ENCODE data around the gene TBC1D22A. TPM values are rescaled to one million over a fixed set of nuclear protein-coding genes. Genes with fewer than 3 reads are reported as not detected.

The TBC1D22A gene
- total and polyA plus RNA-seq, 8 donors = 13.3 to 53.1 (median 21.5) TPM

- TF ChIP-seq EP300 (IDR thresholded peaks at IDR 0.05) = no peak
- peak in 4 of 7 experiments; percentile 6 to 20 (median 9) for TF ChIP-seq CTCF (IDR thresholded peaks at IDR 0.05)
- WGBS, 5 donors = 55 to 73% (median 72%) methylated on average over 17 of the region's 17 CpGs
- intact Hi-C loops (cut with DNase I; ENCODE audit: low total_unique reads) = no loop called here
- H3K9me3 ChIP-seq = no peaks in the 10 kb centered on the region
- H3K27me3 ChIP-seq = no peaks in the 10 kb centered on the region
- H3K27ac ChIP-seq = no peak overlapping the region
- peaks cover 0 to 18% (median 12%) of the 10 kb centered on the region in 4 donors for H3K36me3 ChIP-seq
- peak overlapping the region in 3 of 4 donors; percentile 9 to 21 (median 18) for H3K4me3 ChIP-seq
- DNase-seq = peak in 1 of 2 donors; percentile 69
- H3K4me1 ChIP-seq = peaks cover 0 to 28% (median 9%) of the 10 kb centered on the region in 4 donors
Measured at GRCh38 chr22:46845296-46846149, 83.1 kb downstream of the TBC1D22A start.

- intact Hi-C loops (cut with DNase I; ENCODE audit: low total_unique reads) = no loop called here
- TF ChIP-seq POLR2A (IDR thresholded peaks at IDR 0.05) = no peak
- no peak for TF ChIP-seq CTCF (IDR thresholded peaks at IDR 0.05)
- TF ChIP-seq EP300 (IDR thresholded peaks at IDR 0.05) = no peak
- TF ChIP-seq POLR2AphosphoS5 (IDR thresholded peaks at IDR 0.05) = no peak
- H3K27me3 ChIP-seq = no peaks in the 10 kb centered on the region
- peaks cover 0 to 28% (median 9%) of the 10 kb centered on the region in 4 donors for H3K4me1 ChIP-seq
- no peak overlapping the region for H3K27ac ChIP-seq
- H3K36me3 ChIP-seq = peaks cover 0 to 26% (median 19%) of the 10 kb centered on the region in 4 donors
- WGBS, 5 donors = 80 to 88% (median 85%) methylated on average over 17 of the region's 17 CpGs
- H3K9me3 ChIP-seq = no peaks in the 10 kb centered on the region
- H3K4me3 ChIP-seq = no peak overlapping the region
- DNase-seq = no peak
Measured at GRCh38 chr22:46846150-46846831, 83.8 kb downstream of the TBC1D22A start.

GRCh38 chr22:46846832-46847355 lies 84.4 kb downstream of the TBC1D22A start:
- intact Hi-C loops (cut with DNase I; ENCODE audit: low total_unique reads) = no loop called here
- Histone ChIP-seq H3K4me1 (peaks cover 0 to 28% (median 9%) of the 10 kb centered on the region in 4 donors), H3K4me3 (no peak overlapping the region), H3K36me3 (peaks cover 0 to 26% (median 20%) of the 10 kb centered on the region in 4 donors), H3K27me3 (no peaks in the 10 kb centered on the region), H3K9me3 (no peaks in the 10 kb centered on the region), H3K27ac (no peak overlapping the region)
- DNase-seq = no peak
- TF ChIP-seq EP300 (IDR thresholded peaks at IDR 0.05) (no peak), CTCF (IDR thresholded peaks at IDR 0.05) (no peak), POLR2AphosphoS5 (IDR thresholded peaks at IDR 0.05) (no peak), POLR2A (IDR thresholded peaks at IDR 0.05) (no peak)
- WGBS, 5 donors = 87 to 92% (median 89%) methylated on average over 12 of the region's 12 CpGs

- H3K9me3 ChIP-seq = no peaks in the 10 kb centered on the region
- peaks cover 0 to 36% (median 28%) of the 10 kb centered on the region in 4 donors for H3K36me3 ChIP-seq
- H3K4me1 ChIP-seq = peaks cover 0 to 28% (median 9%) of the 10 kb centered on the region in 4 donors
- TF ChIP-seq EP300 (IDR thresholded peaks at IDR 0.05) = no peak
- no peak for TF ChIP-seq POLR2A (IDR thresholded peaks at IDR 0.05)
- TF ChIP-seq POLR2AphosphoS5 (IDR thresholded peaks at IDR 0.05) = no peak
- no peak for TF ChIP-seq CTCF (IDR thresholded peaks at IDR 0.05)
- intact Hi-C loops (cut with DNase I; ENCODE audit: low total_unique reads) = no loop called here
- no peak for DNase-seq
- no peak overlapping the region for H3K4me3 ChIP-seq
- H3K27me3 ChIP-seq = no peaks in the 10 kb centered on the region
- H3K27ac ChIP-seq = no peak overlapping the region
- 90 to 93% (median 91%) methylated on average over 11 of the region's 11 CpGs for WGBS, 5 donors
Measured at GRCh38 chr22:46848197-46848596, 85.7 kb downstream of the TBC1D22A start.
